Panc1 (cell line): Measurements from ENCODE around the gene ATP6V0E2. TPM values are rescaled to one million over a fixed set of nuclear protein-coding genes. Genes with fewer than 3 reads are reported as not detected.

Source experiments
- ATAC-seq: fragments of 200-7000 bp; cut with Tn5 transposase; 2 replicates; pipeline ENCODE4 v1.9.1; 2020; ENCODE audit warnings: mild to moderate bottlenecking, moderate library complexity
- BruUV-seq: library from RNA; stranded (reverse); fragments of 400-500 nt; replicated peaks from 2 replicates; lab custom pipeline; 2021; lab: Mats Ljungman, UMichigan
- CTCF ChIA-PET: fragments of 300-600 bp; sonication (Branson Sonifier 250); formaldehyde crosslinking; loops from one replicate; lab custom pipeline; 2022; ENCODE audit warnings: antibody characterized with exemption; lab: Charles Lee
- POLR2A ChIA-PET: fragments of 300-600 bp; sonication (Branson Sonifier 250); formaldehyde crosslinking; loops from one replicate; lab custom pipeline; 2022; ENCODE audit warnings: antibody characterized with exemption; lab: Charles Lee
- DNase-seq: peaks from one replicate; pipeline ENCODE4 v3.0.0-alpha.2; 2010; ENCODE audit warnings: low read depth, low spot score
- H3K27ac ChIP-seq: 2 replicates; pipeline ENCODE4 v1.5.1; 2011; ENCODE audit warnings: mild to moderate bottlenecking, low read length, inconsistent platforms
- H3K27me3 ChIP-seq: fragments of 200-500 bp; sonication (Bioruptor generic); 2 replicates; pipeline ENCODE4 v1.6.0; 2014; ENCODE audit warnings: low read length, inconsistent platforms; ENCODE audit not compliant: control insufficient read depth, insufficient read depth
- H3K36me3 ChIP-seq: fragments of 200-500 bp; sonication (Bioruptor generic); 2 replicates; pipeline ENCODE4 v1.5.1; 2014; ENCODE audit warnings: inconsistent platforms, mild to moderate bottlenecking, low read length, moderate library complexity; ENCODE audit not compliant: control insufficient read depth, insufficient read depth
- H3K4me1 ChIP-seq: 2 replicates; pipeline ENCODE4 v1.5.1; 2011; ENCODE audit warnings: inconsistent platforms, mild to moderate bottlenecking, low read length, moderate library complexity; ENCODE audit not compliant: control insufficient read depth, insufficient read depth
- H3K4me3 ChIP-seq, 2 experiments: 2 replicates each; pipeline ENCODE4 v1.5.1; 2011 to 2012; ENCODE audit warnings: low read depth in 2 of 2, low read length in 2 of 2, mild to moderate bottlenecking in 2 of 2, inconsistent platforms in 1 of 2, moderate library complexity in 1 of 2
- H3K9me3 ChIP-seq: fragments of 200-500 bp; sonication (Bioruptor generic); 2 replicates; pipeline ENCODE4 v1.5.1; 2014; ENCODE audit warnings: low read depth, mild to moderate bottlenecking, inconsistent platforms, low read length, moderate library complexity; ENCODE audit not compliant: control insufficient read depth, insufficient read depth
- CTCF ChIP-seq: fragments of 450-650 bp; IDR thresholded peaks from 2 replicates; pipeline ENCODE4 v1.5.1; 2017; ENCODE audit warnings: mild to moderate bottlenecking
- POLR2AphosphoS5 ChIP-seq: IDR thresholded peaks from 2 replicates; pipeline ENCODE4 v1.6.1; 2012; ENCODE audit warnings: mild to moderate bottlenecking, low read depth, low read length, moderate library complexity
- REST ChIP-seq, 2 experiments: IDR thresholded peaks; 2 replicates each; pipeline ENCODE4 v1.6.1; 2011 to 2012; ENCODE audit warnings: low read depth in 2 of 2, control low read depth in 1 of 2, low read length in 1 of 2, mild to moderate bottlenecking in 1 of 2, moderate library complexity in 1 of 2; ENCODE audit not compliant: insufficient read depth in 1 of 2
- SIN3A ChIP-seq: IDR thresholded peaks from 2 replicates; pipeline ENCODE4 v1.6.1; 2012; ENCODE audit warnings: low read depth, mild to moderate bottlenecking, low read length, moderate library complexity, borderline replicate concordance; ENCODE audit not compliant: insufficient read depth
- TCF7L2 ChIP-seq: IDR thresholded peaks from 2 replicates; pipeline ENCODE4 v1.6.1; 2011; ENCODE audit warnings: mild to moderate bottlenecking, low read depth, low read length, inconsistent platforms
- in situ Hi-C: cut with HindIII; loops from 2 replicates; pipeline ENCODE4 v1.10.0; 2016; ENCODE audit warnings: low sequenced_read_pairs, low pct_unique_long_range_greater_than_20kb
- intact Hi-C: fragments of 100-400 bp; cut with micrococcal nuclease; formaldehyde crosslinking; loops from one replicate; pipeline ENCODE4 v1.10.0; 2022; ENCODE audit not compliant: unreplicated experiment
- total RNA-seq: library from RNA; stranded (reverse); gene quantifications from one replicate; pipeline ENCODE4 v1.2.1, GENCODE V29; 2021; ENCODE audit not compliant: unreplicated experiment

ATP6V0E2 gene
- total RNA-seq, 1 experiment from 2014 or later, result 44.7 TPM

DNA sequence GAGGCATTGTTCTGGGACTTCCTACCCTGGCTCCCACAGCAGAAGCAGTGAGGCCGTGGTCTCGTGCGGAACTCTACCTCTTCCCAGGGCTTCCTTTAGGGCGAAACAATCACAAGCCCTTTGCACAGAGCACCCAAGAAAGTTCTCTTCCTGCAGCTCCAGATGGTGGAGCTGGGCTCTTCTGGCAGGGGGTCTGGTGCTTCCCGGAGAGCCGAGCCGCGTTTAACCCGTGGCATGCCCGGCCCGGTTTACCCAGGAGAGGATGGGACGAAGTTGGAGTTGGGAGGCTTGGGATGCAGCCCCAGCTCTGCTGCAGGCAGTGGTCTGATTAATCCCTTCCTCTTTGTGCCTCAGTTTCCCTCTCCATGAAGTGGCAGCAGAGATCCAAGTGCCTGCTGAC is 9.0 kb upstream of the ATP6V0E2 start:
- Histone ChIP-seq H3K4me1 (no peaks in the 10 kb centered on the region), H3K4me3 (no peak overlapping the region), H3K36me3 (no peaks in the 10 kb centered on the region), H3K9me3 (no peaks in the 10 kb centered on the region), H3K27me3 (no peaks in the 10 kb centered on the region), H3K27ac (no peak overlapping the region)
- POLR2A ChIA-PET, result no interaction called here
- DNase-seq, result no peak
- BruUV-seq, result no TSS peak
- intact Hi-C loops, result no loop called here
- no peak for ATAC-seq
- no peak for TF ChIP-seq TCF7L2
- TF ChIP-seq CTCF, result no peak
- no peak for TF ChIP-seq POLR2AphosphoS5
- TF ChIP-seq SIN3A, result no peak
- TF ChIP-seq REST (IDR thresholded peaks at IDR 0.05; ENCODE audit: insufficient read depth in 1 of 2, low read depth in 2 of 2, low read length in 1 of 2), result no peak
- in situ Hi-C loops, result no loop called here
- CTCF ChIA-PET, result no interaction called here

GRCh38 chr7:149865437-149865836 is 8.3 kb upstream of the ATP6V0E2 start:
- Histone ChIP-seq H3K9me3 (no peaks in the 10 kb centered on the region), H3K36me3 (no peaks in the 10 kb centered on the region), H3K27me3 (no peaks in the 10 kb centered on the region), H3K27ac (no peak overlapping the region), H3K4me1 (no peaks in the 10 kb centered on the region), H3K4me3 (no peak overlapping the region)
- no peak for ATAC-seq
- ChIA-PET CTCF (no interaction called here), POLR2A (no interaction called here)
- in situ Hi-C loops, result no loop called here
- TF ChIP-seq POLR2AphosphoS5, result no peak
- no peak for TF ChIP-seq REST (IDR thresholded peaks at IDR 0.05; ENCODE audit: insufficient read depth in 1 of 2, low read depth in 2 of 2, low read length in 1 of 2)
- no peak for TF ChIP-seq CTCF
- intact Hi-C loops, result no loop called here
- DNase-seq, result no peak
- no TSS peak for BruUV-seq
